GM18498 (cell line): ENCODE results near the gene ZMYND11.
"Not testable (repeated sequence)": the region's sequence is repeated elsewhere in the genome, so short reads cannot be mapped to it uniquely, and the experiment has no call there.

Source experiments
- ATAC-seq: cut with Tn5 transposase; IDR thresholded peaks from one replicate; pipeline ENCODE4 v1.9.1; 2021; ENCODE audit warnings: mild to moderate bottlenecking, moderate library complexity; ENCODE audit not compliant: unreplicated experiment

ZMYND11 gene

GRCh38 chr10:132946-133898, 2.0 kb upstream of the ZMYND11 start:
- no peak for ATAC-seq

GRCh38 chr10:134247-135131, 766 bp upstream of the ZMYND11 start:
- peak; percentile 50 for ATAC-seq

- ATAC-seq, result peak; percentile 41
Measured at GRCh38 chr10:135601-136464, 578 bp downstream of the ZMYND11 start.

- ATAC-seq, result no peak
Measured at GRCh38 chr10:136465-136762, 1.2 kb downstream of the ZMYND11 start.

GRCh38 chr10:137031-137430, 1.8 kb downstream of the ZMYND11 start:
- ATAC-seq, result peak; percentile 24

- ATAC-seq, result no peak
Measured at GRCh38 chr10:137606-138005, 2.4 kb downstream of the ZMYND11 start.

- ATAC-seq, result no peak
Measured at GRCh38 chr10:142371-142770, 7.1 kb downstream of the ZMYND11 start.

- no peak for ATAC-seq
Measured at GRCh38 chr10:152915-153314, 17.7 kb downstream of the ZMYND11 start.

GRCh38 chr10:154348-154747, 19.1 kb downstream of the ZMYND11 start:
- ATAC-seq, result no peak

- ATAC-seq, result no peak
Measured at GRCh38 chr10:167383-167782, 32.1 kb downstream of the ZMYND11 start.

- no peak for ATAC-seq
Measured at GRCh38 chr10:173741-174140, 38.5 kb downstream of the ZMYND11 start.

- no peak for ATAC-seq
Measured at GRCh38 chr10:176677-177076, 41.4 kb downstream of the ZMYND11 start.

- ATAC-seq, result no peak
Measured at GRCh38 chr10:178208-178607, 43.0 kb downstream of the ZMYND11 start.

GRCh38 chr10:178723-179122, 43.5 kb downstream of the ZMYND11 start:
- no peak for ATAC-seq

GRCh38 chr10:182441-183201, 47.4 kb downstream of the ZMYND11 start:
- no peak for ATAC-seq

- ATAC-seq, result no peak
Measured at GRCh38 chr10:184174-184573, 48.9 kb downstream of the ZMYND11 start.

- ATAC-seq, result no peak
Measured at GRCh38 chr10:184911-185310, 49.7 kb downstream of the ZMYND11 start.

GRCh38 chr10:185571-185970, 50.3 kb downstream of the ZMYND11 start:
- ATAC-seq, result not testable (repeated sequence)

- ATAC-seq, result no peak
Measured at GRCh38 chr10:186911-187310, 51.7 kb downstream of the ZMYND11 start.

GRCh38 chr10:188546-188945, 53.3 kb downstream of the ZMYND11 start:
- no peak for ATAC-seq
